Activated B cell treated with CpG ODN at 0.5 μM for 24 hours (primary cell): ENCODE data around the gene BEAN1. TPM values are rescaled to one million over a fixed set of nuclear protein-coding genes. Genes with fewer than 3 reads are reported as not detected.

Source experiments
- ATAC-seq: fragments of 200-7000 bp; cut with Tn5 transposase; one replicate; pipeline ENCODE4 v1.10.0; 2021; ENCODE audit warnings: low read depth, mild to moderate bottlenecking, moderate library complexity
- CTCF ChIA-PET: fragments of 350-600 bp; sonication (Branson Sonifier 250); formaldehyde crosslinking; loops from one replicate; lab custom pipeline; 2021; ENCODE audit warnings: antibody characterized with exemption; lab: Charles Lee
- POLR2A ChIA-PET: fragments of 350-600 bp; sonication (Branson Sonifier 250); formaldehyde crosslinking; loops from one replicate; lab custom pipeline; 2021; ENCODE audit warnings: antibody characterized with exemption; lab: Charles Lee
- DNase-seq: peaks from one replicate; pipeline ENCODE4 v3.0.0; 2022
- H3K27ac Mint-ChIP-seq: one replicate; pipeline ENCODE4 v1.8.0; 2020; ENCODE audit warnings: mixed read lengths
- H3K27me3 Mint-ChIP-seq: one replicate; pipeline ENCODE4 v1.8.0; 2021; ENCODE audit warnings: mixed read lengths
- H3K36me3 Mint-ChIP-seq: one replicate; pipeline ENCODE4 v1.8.0; 2021; ENCODE audit warnings: low read depth, mixed read lengths
- H3K4me1 Mint-ChIP-seq: one replicate; pipeline ENCODE4 v1.8.0; 2021; ENCODE audit warnings: mixed read lengths
- H3K4me3 Mint-ChIP-seq: one replicate; pipeline ENCODE4 v1.8.0; 2020; ENCODE audit warnings: mild to moderate bottlenecking, mixed read lengths
- H3K9me3 Mint-ChIP-seq: one replicate; pipeline ENCODE4 v1.8.0; 2020; ENCODE audit warnings: mixed read lengths
- CTCF ChIP-seq: fragments of 200-600 bp; IDR thresholded peaks from one replicate; pipeline ENCODE4 v1.8.0; 2022; ENCODE audit warnings: antibody characterized with exemption, mild to moderate bottlenecking
- intact Hi-C: fragments of 100-400 bp; cut with micrococcal nuclease; formaldehyde crosslinking; loops from one replicate; pipeline ENCODE4 v1.15.1; 2024
- total RNA-seq: library from RNA; stranded (reverse); gene quantifications from 2 replicates; pipeline ENCODE4 v1.2.3, GENCODE V29; 2022

BEAN1 gene
- total RNA-seq, 1 donor from 2014 or later: not detected

DNA sequence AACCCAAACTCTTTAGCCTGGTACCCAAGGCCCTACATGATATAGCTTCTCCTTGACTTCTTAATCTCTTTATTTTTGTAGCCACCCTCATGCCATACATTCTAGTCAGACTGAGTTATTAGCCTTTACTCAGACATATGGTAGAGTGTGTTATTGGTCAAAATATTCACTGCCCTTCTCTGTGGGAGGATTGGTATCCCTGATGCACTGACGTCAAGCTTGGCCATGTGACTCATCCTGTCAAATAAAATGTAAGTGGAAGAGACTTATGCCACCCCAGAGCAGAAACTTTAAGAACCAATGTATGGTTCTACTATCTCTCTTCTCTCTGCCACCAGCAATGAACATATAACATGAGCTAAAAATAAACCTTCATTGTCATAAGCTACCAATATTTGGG lies 12.2 kb upstream of the BEAN1 start:
- no peak for TF ChIP-seq CTCF
- CTCF ChIA-PET: interaction anchor here (1.5 kb wide), 2 partner anchors 8 to 236 kb away, joined by 3 to 4 read pairs; no protein-coding TSS in a partner anchor
- H3K36me3 Mint-ChIP-seq: no peaks in the 10 kb centered on the region

GRCh38 chr16:66416136-66416535 lies 11.0 kb upstream of the BEAN1 start:
- Mint-ChIP-seq H3K4me1 (peaks cover 17% of the 10 kb centered on the region), H3K36me3 (no peaks in the 10 kb centered on the region), H3K27ac (no peak overlapping the region), H3K9me3 (no peaks in the 10 kb centered on the region), H3K4me3 (no peak overlapping the region), H3K27me3 (peaks cover 6% of the 10 kb centered on the region)
- no peak for ATAC-seq
- CTCF ChIA-PET: no interaction called here
- TF ChIP-seq CTCF: no peak
- intact Hi-C loops: no loop called here
- POLR2A ChIA-PET: no interaction called here
- DNase-seq: no peak

More for the DNA sequence above, 12.2 kb upstream of the BEAN1 start:
- peaks cover 17% of the 10 kb centered on the region for H3K4me1 Mint-ChIP-seq
- H3K27ac Mint-ChIP-seq: no peak overlapping the region
- H3K9me3 Mint-ChIP-seq: no peaks in the 10 kb centered on the region
- H3K4me3 Mint-ChIP-seq: no peak overlapping the region
- POLR2A ChIA-PET: no interaction called here
- DNase-seq (no peak), ATAC-seq (no peak)
- H3K27me3 Mint-ChIP-seq: peaks cover 8% of the 10 kb centered on the region
- intact Hi-C loops: no loop called here

DNA sequence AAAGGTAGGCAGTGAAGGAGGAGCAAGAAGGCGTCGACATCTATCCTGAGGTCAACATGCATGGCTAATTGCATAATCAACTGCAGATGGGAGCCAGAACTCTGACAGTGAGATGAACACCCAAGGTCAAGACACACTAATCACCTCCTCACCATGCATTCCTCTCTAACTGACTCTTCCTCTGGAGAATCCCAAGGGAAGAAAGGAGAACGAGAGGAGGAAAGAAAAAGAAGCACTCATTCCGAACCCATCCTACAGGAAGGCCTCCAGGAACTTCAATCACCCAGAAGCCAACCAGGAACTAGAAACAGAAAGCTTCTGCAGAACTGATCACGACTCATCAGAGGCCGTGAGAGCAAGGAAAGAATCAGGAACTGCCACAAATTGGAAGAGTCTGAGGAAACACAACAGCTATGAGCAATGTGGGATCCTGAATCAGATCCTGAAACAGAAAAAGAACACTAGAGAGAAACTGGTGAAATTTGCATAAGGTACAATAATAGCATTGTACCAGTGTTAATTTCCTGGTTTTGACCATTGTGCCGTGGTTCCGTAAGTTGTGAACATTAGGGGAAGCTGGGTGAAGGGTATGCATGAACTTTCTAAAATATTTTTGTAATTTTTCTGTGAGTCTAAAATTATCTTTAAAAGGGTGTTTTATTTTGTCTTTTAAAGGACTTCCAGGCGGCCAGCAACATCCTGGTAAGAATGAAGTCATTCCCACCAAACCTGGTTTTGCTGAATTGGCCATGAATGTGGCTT lies 10.0 kb upstream of the BEAN1 start:
- no peak for TF ChIP-seq CTCF
- H3K27me3 Mint-ChIP-seq: peaks cover 10% of the 10 kb centered on the region
- no peak overlapping the region for H3K4me3 Mint-ChIP-seq
- no peaks in the 10 kb centered on the region for H3K9me3 Mint-ChIP-seq
- intact Hi-C loops: no loop called here
- no peak for DNase-seq
- ATAC-seq: no peak
- peaks cover 17% of the 10 kb centered on the region for H3K4me1 Mint-ChIP-seq
- CTCF ChIA-PET: no interaction called here
- H3K27ac Mint-ChIP-seq: no peak overlapping the region
- H3K36me3 Mint-ChIP-seq: no peaks in the 10 kb centered on the region
- POLR2A ChIA-PET: no interaction called here

GRCh38 chr16:66418165-66418962 lies 8.7 kb upstream of the BEAN1 start:
- H3K36me3 Mint-ChIP-seq: no peaks in the 10 kb centered on the region
- ATAC-seq (no peak), DNase-seq (no peak)
- peaks cover 18% of the 10 kb centered on the region for H3K27me3 Mint-ChIP-seq
- CTCF ChIA-PET: no interaction called here
- peaks cover 17% of the 10 kb centered on the region for H3K4me1 Mint-ChIP-seq
- POLR2A ChIA-PET: no interaction called here
- no peak for TF ChIP-seq CTCF
- H3K27ac Mint-ChIP-seq: no peak overlapping the region
- no peaks in the 10 kb centered on the region for H3K9me3 Mint-ChIP-seq
- no peak overlapping the region for H3K4me3 Mint-ChIP-seq
- intact Hi-C loops: no loop called here

DNA sequence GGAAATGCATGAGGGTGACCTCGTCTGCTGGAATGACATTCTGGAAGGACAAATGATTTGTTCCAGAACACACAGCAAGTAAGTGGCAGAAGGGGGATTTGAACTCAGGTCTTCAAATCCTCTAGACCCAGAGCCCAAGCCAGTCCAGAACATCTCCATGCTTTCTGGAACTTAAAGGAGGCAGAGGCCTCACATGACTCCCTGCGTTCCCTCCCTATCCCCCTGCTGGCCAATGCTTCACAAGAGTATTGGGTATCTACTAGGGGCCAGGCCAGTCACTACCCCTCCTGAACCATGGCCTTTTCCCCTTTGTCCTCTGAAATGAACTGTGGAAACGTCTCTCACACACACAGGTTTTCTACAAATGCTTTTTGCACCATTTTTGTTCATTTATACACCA lies 7.6 kb upstream of the BEAN1 start:
- peaks cover 26% of the 10 kb centered on the region for H3K27me3 Mint-ChIP-seq
- CTCF ChIA-PET: no interaction called here
- ATAC-seq (no peak), DNase-seq (no peak)
- intact Hi-C loops: no loop called here
- TF ChIP-seq CTCF: no peak
- no peaks in the 10 kb centered on the region for H3K9me3 Mint-ChIP-seq
- POLR2A ChIA-PET: no interaction called here
- no peaks in the 10 kb centered on the region for H3K36me3 Mint-ChIP-seq
- no peak overlapping the region for H3K27ac Mint-ChIP-seq
- H3K4me1 Mint-ChIP-seq: peaks cover 17% of the 10 kb centered on the region
- no peak overlapping the region for H3K4me3 Mint-ChIP-seq
